Thyroid gland (tissue), 4 donors: Measurements from ENCODE around the gene ZBTB6. TPM values are rescaled to one million over a fixed set of nuclear protein-coding genes. Genes with fewer than 3 reads are reported as not detected.

Source experiments
- DNase-seq, 2 donors: peaks; one replicate each; pipeline ENCODE4 v3.0.0-alpha.2; 2019
- H3K27ac ChIP-seq, 3 donors: fragments of 200-600 bp; sonication (generic); 1 replicate in 2 of 3; 2 replicates in 1 of 3; pipeline ENCODE4 v1.5.1; 2016 to 2019; ENCODE audit warnings: mild to moderate bottlenecking in 1 of 3, moderate library complexity in 1 of 3
- H3K27me3 ChIP-seq: fragments of 200-600 bp; sonication (generic); one replicate; pipeline ENCODE4 v1.5.1; 2019
- H3K36me3 ChIP-seq, 2 donors: fragments of 200-600 bp; sonication (generic); one replicate each; pipeline ENCODE4 v1.5.1; 2016 to 2019
- H3K4me1 ChIP-seq, 2 donors: fragments of 200-600 bp; sonication (generic); one replicate each; pipeline ENCODE4 v1.5.1; 2017 to 2019
- H3K4me3 ChIP-seq, 3 donors: fragments of 200-600 bp; sonication (generic); replicated peaks in 1 of 3; 1 replicate in 2 of 3; 2 replicates in 1 of 3; pipeline ENCODE4 v1.5.1; 2016; ENCODE audit warnings: mild to moderate bottlenecking in 1 of 3
- H3K9me3 ChIP-seq: fragments of 200-600 bp; sonication (generic); one replicate; pipeline ENCODE4 v1.5.1; 2017
- CTCF ChIP-seq, 6 experiments: fragments of 200-600 bp in 3 of 6; fragments of 450-650 bp in 3 of 6; sonication (generic) in 3 of 6; IDR thresholded peaks; one replicate each; pipeline ENCODE4 v1.5.1; 2016 to 2019; ENCODE audit warnings: antibody characterized with exemption in 6 of 6, mild to moderate bottlenecking in 2 of 6, inconsistent platforms in 1 of 6, moderate library complexity in 1 of 6
- POLR2A ChIP-seq, 2 donors: fragments of 450-650 bp; IDR thresholded peaks; one replicate each; pipeline ENCODE4 v1.6.1; 2017; ENCODE audit warnings: antibody characterized with exemption in 2 of 2, mild to moderate bottlenecking in 2 of 2, moderate library complexity in 1 of 2
- WGBS, 2 donors: methylation state at CpG; one replicate each; pipeline ENCODE4 v1.1.5; 2017; 5-methylcytosine and 5-hydroxymethylcytosine counted together
- intact Hi-C: fragments of 100-400 bp; cut with DNase I; formaldehyde crosslinking; loops from one replicate; pipeline ENCODE4 v1.15.1; 2023
- total RNA-seq, 4 donors: library from RNA; depleted of rRNA; stranded (reverse); fragments of >200 nt; gene quantifications; one replicate each; pipeline ENCODE4 v1.2.3, GENCODE V29; 2016

ZBTB6 gene
- total RNA-seq, 4 donors from 2014 or later, result 12.3 to 16.4 (median 14.2) TPM

- no peaks in the 10 kb centered on the region for H3K36me3 ChIP-seq
- H3K27me3 ChIP-seq, result no peaks in the 10 kb centered on the region
- no peak for TF ChIP-seq CTCF (IDR thresholded peaks at IDR 0.05)
- H3K9me3 ChIP-seq, result no peaks in the 10 kb centered on the region
- 90 to 92% methylated on average over 3 of the region's 3 CpGs for WGBS, 2 donors
- DNase-seq, result no peak
- H3K27ac ChIP-seq, result peak overlapping the region in 2 of 3 donors; percentile 31 to 61
- H3K4me3 ChIP-seq, result no peak overlapping the region
- peaks cover 61 to 82% of the 10 kb centered on the region in 2 donors for H3K4me1 ChIP-seq
- intact Hi-C loops, result no loop called here
Observed at GRCh38 chr9:122950263-122950662, 37.1 kb upstream of the ZBTB6 start.

GRCh38 chr9:122949696-122950095 is 36.6 kb upstream of the ZBTB6 start:
- no peaks in the 10 kb centered on the region for H3K27me3 ChIP-seq
- H3K4me1 ChIP-seq, result peaks cover 59 to 77% of the 10 kb centered on the region in 2 donors
- 88 to 90% methylated on average over 1 of the region's 1 CpG for WGBS, 2 donors
- no peak for DNase-seq
- H3K9me3 ChIP-seq, result no peaks in the 10 kb centered on the region
- H3K4me3 ChIP-seq, result no peak overlapping the region
- peak overlapping the region in 2 of 3 donors; percentile 61 to 78 for H3K27ac ChIP-seq
- H3K36me3 ChIP-seq, result no peaks in the 10 kb centered on the region
- TF ChIP-seq CTCF (IDR thresholded peaks at IDR 0.05) (no peak), POLR2A (IDR thresholded peaks at IDR 0.05) (no peak)
- intact Hi-C loops, result no loop called here

- H3K27me3 ChIP-seq, result no peaks in the 10 kb centered on the region
- H3K4me1 ChIP-seq, result peaks cover 49 to 65% of the 10 kb centered on the region in 2 donors
- H3K4me3 ChIP-seq, result peak overlapping the region in 1 of 3 donors; percentile 10
- H3K9me3 ChIP-seq, result no peaks in the 10 kb centered on the region
- H3K36me3 ChIP-seq, result no peaks in the 10 kb centered on the region
- DNase-seq, result no peak
- 74 to 85% methylated on average over 3 of the region's 3 CpGs for WGBS, 2 donors
- intact Hi-C loops, result no loop called here
- peak overlapping the region; percentile 61 to 78 (median 68) for H3K27ac ChIP-seq
- no peak for TF ChIP-seq CTCF (IDR thresholded peaks at IDR 0.05)
Observed at GRCh38 chr9:122948313-122948712, 35.2 kb upstream of the ZBTB6 start.

GRCh38 chr9:122946461-122947005 is 33.4 kb upstream of the ZBTB6 start:
- intact Hi-C loops, result no loop called here
- H3K36me3 ChIP-seq, result no peaks in the 10 kb centered on the region
- DNase-seq, result no peak
- no peak for TF ChIP-seq CTCF (IDR thresholded peaks at IDR 0.05)
- no peak for TF ChIP-seq POLR2A (IDR thresholded peaks at IDR 0.05)
- peak overlapping the region; percentile 21 to 67 (median 61) for H3K27ac ChIP-seq
- no peaks in the 10 kb centered on the region for H3K9me3 ChIP-seq
- no peaks in the 10 kb centered on the region for H3K27me3 ChIP-seq
- no peak overlapping the region for H3K4me3 ChIP-seq
- 89 to 97% methylated on average over 1 of the region's 1 CpG for WGBS, 2 donors
- peaks cover 47 to 53% of the 10 kb centered on the region in 2 donors for H3K4me1 ChIP-seq

- TF ChIP-seq CTCF (IDR thresholded peaks at IDR 0.05) (no peak), POLR2A (IDR thresholded peaks at IDR 0.05) (no peak)
- no peaks in the 10 kb centered on the region for H3K9me3 ChIP-seq
- DNase-seq, result no peak
- H3K36me3 ChIP-seq, result no peaks in the 10 kb centered on the region
- no peak overlapping the region for H3K4me3 ChIP-seq
- H3K4me1 ChIP-seq, result peaks cover 35 to 41% of the 10 kb centered on the region in 2 donors
- intact Hi-C loops, result no loop called here
- H3K27me3 ChIP-seq, result no peaks in the 10 kb centered on the region
- H3K27ac ChIP-seq, result peak overlapping the region in 1 of 3 donors; percentile 67
- 61 to 68% methylated on average over 4 of the region's 4 CpGs for WGBS, 2 donors
Observed at GRCh38 chr9:122944960-122945888, 32.1 kb upstream of the ZBTB6 start.
